H1 (cell line): ENCODE results near the gene ZFAND3. TPM values are rescaled to one million over a fixed set of nuclear protein-coding genes. Genes with fewer than 3 reads are reported as not detected.

ENCODE experiments used
- CTCF ChIA-PET: fragments of 300-600 bp; sonication (Branson Sonifier 250); formaldehyde crosslinking; loops from one replicate; lab custom pipeline; 2021; ENCODE audit not compliant: partially characterized antibody; lab: Charles Lee
- POLR2A ChIA-PET: fragments of 300-600 bp; sonication (Branson Sonifier 250); formaldehyde crosslinking; loops from one replicate; lab custom pipeline; 2021; ENCODE audit warnings: inconsistent platforms; ENCODE audit not compliant: partially characterized antibody; lab: Charles Lee
- DNase-seq, 2 experiments: peaks; one replicate each; pipeline versions ENCODE4 v3.0.0 to v3.0.0-alpha.2; 2010 to 2022; ENCODE audit warnings: low spot score in 2 of 2, low read depth in 1 of 2, mixed read lengths in 1 of 2
- FAIRE-seq: peaks from 2 replicates; lab custom pipeline; 2011; peaks lifted over from hg19 to GRCh38; lab: Jason Lieb, UNC
- H2AFZ ChIP-seq: 2 replicates; pipeline ENCODE4 v1.8.1; 2012; ENCODE audit warnings: low read length, inconsistent platforms
- H2AK5ac ChIP-seq: 2 replicates; pipeline ENCODE4 v1.6.1; 2013; ENCODE audit warnings: low read depth, low read length
- H2BK120ac ChIP-seq: replicated peaks from 2 replicates; pipeline ENCODE3; 2013; ENCODE audit warnings: low read depth, low read length, inconsistent platforms
- H2BK12ac ChIP-seq: 2 replicates; pipeline ENCODE4 v1.6.1; 2013; ENCODE audit warnings: low read depth, low read length
- H2BK15ac ChIP-seq: 2 replicates; pipeline ENCODE4 v1.6.1; 2013; ENCODE audit warnings: low read length
- H2BK20ac ChIP-seq: 2 replicates; pipeline ENCODE4 v1.6.1; 2013; ENCODE audit warnings: low read length
- H2BK5ac ChIP-seq: 2 replicates; pipeline ENCODE4 v1.6.1; 2013; ENCODE audit warnings: low read depth, low read length
- H3K14ac ChIP-seq: 2 replicates; pipeline ENCODE4 v1.6.1; 2013; ENCODE audit warnings: inconsistent platforms; ENCODE audit not compliant: insufficient read length
- H3K18ac ChIP-seq: 2 replicates; pipeline ENCODE4 v1.6.1; 2013; ENCODE audit warnings: low read length; ENCODE audit errors: extremely low read depth
- H3K23ac ChIP-seq: 2 replicates; pipeline ENCODE4 v1.6.1; 2013; ENCODE audit warnings: inconsistent platforms; ENCODE audit not compliant: insufficient read length
- H3K23me2 ChIP-seq: 2 replicates; pipeline ENCODE4 v1.6.1; 2013; ENCODE audit warnings: low read depth, low read length
- H3K27ac ChIP-seq: 2 replicates; pipeline ENCODE4 v1.6.1; 2011; ENCODE audit warnings: low read depth, low read length, inconsistent platforms
- H3K27me3 ChIP-seq, 4 experiments: replicated peaks in 1 of 4; 1 replicate in 1 of 4; 2 replicates in 3 of 4; pipeline versions ENCODE4 v1.6.1 to v1.8.1; 2011 to 2013; ENCODE audit warnings: low read length in 3 of 4, mild to moderate bottlenecking in 3 of 4, inconsistent platforms in 2 of 4, mixed read lengths in 2 of 4, moderate library complexity in 1 of 4; ENCODE audit not compliant: control insufficient read depth in 3 of 4, insufficient read depth in 3 of 4; ENCODE audit errors: extremely low read depth in 1 of 4
- H3K36me3 ChIP-seq, 4 experiments: 2 replicates each; pipeline versions ENCODE4 v1.6.1 to v1.8.1; 2011 to 2013; ENCODE audit warnings: mild to moderate bottlenecking in 4 of 4, low read length in 3 of 4, moderate library complexity in 2 of 4, control low read depth in 1 of 4, inconsistent platforms in 1 of 4; ENCODE audit not compliant: insufficient read depth in 4 of 4, control insufficient read depth in 2 of 4
- H3K4ac ChIP-seq: replicated peaks from 2 replicates; pipeline ENCODE3; 2013; ENCODE audit warnings: low read length, low read depth, mixed read lengths, inconsistent platforms; ENCODE audit not compliant: insufficient read length
- H3K4me1 ChIP-seq, 4 experiments: replicated peaks in 1 of 4; 1 replicate in 1 of 4; 2 replicates in 3 of 4; pipeline versions ENCODE4 v1.6.1 to v1.8.1; 2011 to 2013; ENCODE audit warnings: low read length in 3 of 4, inconsistent platforms in 2 of 4, mixed read lengths in 1 of 4; ENCODE audit not compliant: insufficient read depth in 4 of 4, control insufficient read depth in 3 of 4
- H3K4me2 ChIP-seq, 2 experiments: 2 replicates each; pipeline versions ENCODE4 v1.6.1 to v1.8.1; 2011 to 2013; ENCODE audit warnings: low read depth in 2 of 2, low read length in 2 of 2, control low read depth in 1 of 2, inconsistent platforms in 1 of 2, mild to moderate bottlenecking in 1 of 2; ENCODE audit not compliant: insufficient read depth in 1 of 2
- H3K4me3 ChIP-seq, 4 experiments: fragments of 200-600, 300-600 bp in 1 of 4; sonication (generic), shearing (Covaris generic), sonication (Bioruptor Twin) in 1 of 4; 2 replicates each; pipeline versions ENCODE4 v1.5.1 to v1.8.1; 2011 to 2016; ENCODE audit warnings: low read length in 4 of 4, low read depth in 3 of 4, control low read depth in 2 of 4, inconsistent platforms in 2 of 4, mild to moderate bottlenecking in 2 of 4, mixed read lengths in 1 of 4, moderate library complexity in 1 of 4; ENCODE audit not compliant: insufficient read depth in 2 of 4; ENCODE audit errors: extremely low read depth in 1 of 4
- H3K56ac ChIP-seq: replicated peaks from 2 replicates; pipeline ENCODE3; 2013; ENCODE audit warnings: low read depth, mild to moderate bottlenecking, mixed read lengths, low read length, inconsistent platforms; ENCODE audit not compliant: insufficient read length
- H3K79me1 ChIP-seq: 2 replicates; pipeline ENCODE4 v1.6.1; 2013; ENCODE audit warnings: low read depth, low read length, control low read depth
- H3K79me2 ChIP-seq, 2 experiments: 2 replicates each; pipeline versions ENCODE4 v1.6.1 to v1.8.1; 2012 to 2013; ENCODE audit warnings: low read length in 2 of 2, mild to moderate bottlenecking in 2 of 2, inconsistent platforms in 1 of 2; ENCODE audit not compliant: insufficient read depth in 2 of 2, control insufficient read depth in 1 of 2
- H3K9ac ChIP-seq, 4 experiments: replicated peaks in 1 of 4; 1 replicate in 1 of 4; 2 replicates in 3 of 4; pipeline versions ENCODE4 v1.6.1 to v1.8.1; 2011 to 2013; ENCODE audit warnings: low read depth in 3 of 4, low read length in 3 of 4, control low read depth in 2 of 4, mild to moderate bottlenecking in 2 of 4, moderate library complexity in 2 of 4, inconsistent platforms in 1 of 4; ENCODE audit errors: extremely low read depth in 1 of 4
- H3K9me3 ChIP-seq, 2 experiments: 2 replicates each; pipeline versions ENCODE4 v1.6.1 to v1.8.1; 2012 to 2013; ENCODE audit warnings: mild to moderate bottlenecking in 2 of 2, moderate library complexity in 2 of 2, control low read depth in 1 of 2, inconsistent platforms in 1 of 2, low read depth in 1 of 2, low read length in 1 of 2, mixed read lengths in 1 of 2; ENCODE audit not compliant: insufficient read depth in 2 of 2
- H4K20me1 ChIP-seq, 2 experiments: replicated peaks in 1 of 2; 2 replicates each; pipeline versions ENCODE3 to v1.8.1; 2011 to 2013; ENCODE audit warnings: inconsistent platforms in 2 of 2, low read length in 2 of 2, mild to moderate bottlenecking in 1 of 2; ENCODE audit not compliant: insufficient read depth in 2 of 2, control insufficient read depth in 1 of 2
- H4K5ac ChIP-seq: 2 replicates; pipeline ENCODE4 v1.6.1; 2013; ENCODE audit warnings: low read length, low read depth, mixed read lengths, inconsistent platforms; ENCODE audit not compliant: insufficient read length
- H4K8ac ChIP-seq: 2 replicates; pipeline ENCODE4 v1.8.0; 2013; ENCODE audit warnings: mild to moderate bottlenecking, moderate library complexity, low read length, inconsistent platforms; ENCODE audit not compliant: insufficient read depth; ENCODE audit errors: extremely low read depth
- H4K91ac ChIP-seq: replicated peaks from 2 replicates; pipeline ENCODE3; 2013; ENCODE audit warnings: low read length, mixed read lengths, inconsistent platforms; ENCODE audit not compliant: insufficient read length
- ASH2L ChIP-seq: fragments of 200-600, 300-600 bp; sonication (generic); IDR thresholded peaks from one replicate; pipeline ENCODE4 v1.7.1; 2017; ENCODE audit warnings: low read length
- GABPA ChIP-seq: IDR thresholded peaks from 2 replicates; pipeline ENCODE4 v1.6.1; 2011; ENCODE audit warnings: mild to moderate bottlenecking, low read length, moderate library complexity, borderline replicate concordance; ENCODE audit not compliant: insufficient read depth
- JUND ChIP-seq: IDR thresholded peaks from 2 replicates; pipeline ENCODE4 v1.6.1; 2011; ENCODE audit warnings: mild to moderate bottlenecking, improper control_type of control experiment, low read length
- RAD21 ChIP-seq, 2 experiments: IDR thresholded peaks in 1 of 2; conservative IDR thresholded peaks in 1 of 2; 2 replicates each; pipeline ENCODE4 v1.6.1; 2011; ENCODE audit warnings: low read depth in 2 of 2, low read length in 2 of 2, improper control_type of control experiment in 1 of 2, inconsistent platforms in 1 of 2, mild to moderate bottlenecking in 1 of 2, moderate library complexity in 1 of 2
- RBBP5 ChIP-seq: IDR thresholded peaks from 2 replicates; pipeline ENCODE4 v1.7.1; 2012; ENCODE audit warnings: low read depth, mild to moderate bottlenecking, inconsistent platforms, low read length, moderate library complexity, borderline replicate concordance
- WGBS, 2 experiments: shearing (Covaris generic) in 1 of 2; methylation state at CpG; one replicate each; pipeline versions ENCODE4 v1.1.6 to v1.1.7; 2013 to 2015; ENCODE audit warnings: low lambda C conversion rate in 2 of 2, mixed read lengths in 2 of 2, inconsistent platforms in 1 of 2, low coverage in 1 of 2, missing lambda C conversion rate in 1 of 2; ENCODE audit not compliant: insufficient replicate concordance in 2 of 2, insufficient coverage in 1 of 2, insufficient read length in 1 of 2; ENCODE audit errors: extremely low coverage in 1 of 2, missing lambda C conversion rate in 1 of 2; 5-methylcytosine and 5-hydroxymethylcytosine counted together
- polyA plus RNA-seq, 7 experiments: library from polyadenylated mRNA; depleted of rRNA in 3 of 7; stranded (reverse) in 5 of 7; unstranded in 2 of 7; fragments of >200 nt in 5 of 7; fragments of 200-250 nt in 2 of 7; gene quantifications; 1 replicate in 5 of 7; 2 replicates in 1 of 7; 4 replicates in 1 of 7; pipeline versions ENCODE4 v1.2.1 to v1.2.3, GENCODE V29; 2011 to 2013; ENCODE audit warnings: missing spikeins in 2 of 7, mixed read lengths in 2 of 7
- total RNA-seq: library from RNA; stranded (reverse); fragmentation: NEBNext Ultra II Directional; extraction: Animal tissue kit (Norgen Biotek cat#: 25700); gene quantifications from 2 replicates; pipeline ENCODE4 v1.2.1, GENCODE V29; 2021

The ZFAND3 gene
- total and polyA plus RNA-seq, 2 of the 8 experiments (the other 6 are each of a cell fraction or from before 2014, with no cell fraction given) = 13.0 to 51.3 TPM

DNA sequence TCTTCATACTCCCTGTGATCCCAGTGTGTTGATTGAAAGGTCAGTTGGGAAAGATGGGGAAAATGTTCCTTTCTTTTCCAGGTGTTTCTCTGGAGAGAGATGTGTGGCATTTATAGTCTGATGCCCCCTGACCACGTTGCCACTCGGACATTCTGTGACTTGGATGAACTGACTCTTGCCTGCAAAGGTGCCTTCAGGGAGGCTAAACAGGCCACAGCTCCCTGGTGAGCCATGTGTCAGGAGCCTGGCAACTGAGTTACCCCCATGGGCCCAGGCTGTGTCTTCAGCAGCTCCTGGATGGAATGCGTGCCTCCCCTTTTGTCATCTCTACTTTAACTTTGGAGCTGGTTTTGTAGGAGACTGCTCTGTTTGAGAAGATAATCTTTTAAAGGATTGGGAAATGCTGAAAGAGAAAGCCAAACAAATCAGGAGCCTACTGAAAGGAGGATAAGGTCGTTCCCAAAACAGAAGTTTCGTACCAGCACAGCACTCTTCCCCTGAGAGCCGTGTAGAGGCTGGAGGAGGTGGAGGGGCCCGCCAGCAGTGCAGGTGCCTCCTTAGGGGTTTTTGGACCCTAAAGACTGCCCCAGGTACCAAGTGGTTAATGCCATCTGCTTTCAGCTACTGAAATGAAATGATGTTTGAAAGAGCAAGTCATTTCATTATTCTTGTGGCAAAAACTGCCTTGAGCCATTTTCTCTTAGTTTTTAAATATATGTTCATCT, 322.8 kb downstream of the ZFAND3 start:
- H3K4ac ChIP-seq = no peak overlapping the region
- POLR2A ChIA-PET = interaction anchor here (0.8 kb wide), 1 partner anchor 15 kb away, joined by 3 read pairs; no protein-coding TSS in a partner anchor
- H2BK20ac ChIP-seq = no peak overlapping the region
- H2BK15ac ChIP-seq = no peak overlapping the region
- H3K9ac ChIP-seq = no peak overlapping the region
- no peak for FAIRE-seq
- no peak overlapping the region for H2BK120ac ChIP-seq
- no peak overlapping the region for H2BK5ac ChIP-seq
- no peaks in the 10 kb centered on the region for H3K23me2 ChIP-seq
- H2AFZ ChIP-seq = no peak overlapping the region
- CTCF ChIA-PET = interaction anchor here (0.7 to 1.3 kb wide), 3 partner anchors 27 to 44 kb away, joined by 3 read pairs; no protein-coding TSS in a partner anchor
- 96% methylated on average over 7 of the region's 7 CpGs; no CpG with 5 or more reads in 1 of the 2 experiments for WGBS, 2 experiments
- TF ChIP-seq RBBP5 = no peak
- no peak for TF ChIP-seq JUND
- no peak for TF ChIP-seq RAD21 (IDR thresholded peaks at IDR 0.05 in 1 of 2, conservative IDR thresholded peaks at IDR 0.05 in 1 of 2; ENCODE audit: low read depth in 2 of 2, low read length in 2 of 2)
- TF ChIP-seq GABPA = no peak
- no peak for TF ChIP-seq ASH2L
- TF ChIP-seq, all 59 proteins: peak for 0
- H3K27ac ChIP-seq = no peak overlapping the region; the same call in 1 of the 2 replicates
- no peaks in the 10 kb centered on the region for H3K36me3 ChIP-seq
- no peak for DNase-seq
- H3K4me2 ChIP-seq = no peak overlapping the region
- H4K91ac ChIP-seq = no peak overlapping the region
- H3K79me2 ChIP-seq = 0 out of 4 replicates have a peak, but pooled peaks cover 0 to 4% of the 10 kb centered on the region in 2 experiments
- no peaks in the 10 kb centered on the region for H3K9me3 ChIP-seq
- peaks cover 2% of the 10 kb centered on the region; the same call in 1 of the 2 replicates for H3K79me1 ChIP-seq
- no peaks in the 10 kb centered on the region for H3K27me3 ChIP-seq
- no peak overlapping the region for H3K4me3 ChIP-seq
- H3K4me1 ChIP-seq = peaks cover 6 to 17% (median 14%) of the 10 kb centered on the region in 4 experiments
- H4K20me1 ChIP-seq = peaks cover 2 to 5% of the 10 kb centered on the region in 2 experiments
- no peak overlapping the region for H4K8ac ChIP-seq
- no peak overlapping the region for H2AK5ac ChIP-seq
- no peak overlapping the region for H3K23ac ChIP-seq
- H3K56ac ChIP-seq = no peak overlapping the region
- H3K14ac ChIP-seq = no peak overlapping the region
- H2BK12ac ChIP-seq = no peak overlapping the region
- H3K18ac ChIP-seq = no peak overlapping the region
- no peak overlapping the region for H4K5ac ChIP-seq
